ENCODE data around the gene PRR14.

The PRR14 gene

GRCh38 chr16:30657866-30658730, 7.3 kb downstream of the PRR14 start, which contains the start of gene FBRS:
TSS of gene FBRS (plus strand) at chr16:30658431. CDS start at chr16:30659519, 1,088 bp downstream.
- no peaks in the 10 kb centered on the region for H3K9me3 Mint-ChIP-seq
- peak within 1 kb of the TSS; percentile 98 for H3K27ac Mint-ChIP-seq (ENCODE audit: low read depth)
- H3K4me1 Mint-ChIP-seq: peaks cover 44% of the 10 kb centered on the region
- H3K36me3 Mint-ChIP-seq (ENCODE audit: insufficient read depth): peaks cover 55% of the 10 kb centered on the region
- peak; percentile 74 for ATAC-seq (replicated peaks; ENCODE audit: extremely low read depth, poor library complexity, severe bottlenecking)
- peak within 1 kb of the TSS; percentile 99 for H3K4me3 Mint-ChIP-seq
- peak; percentile 99 to 100 for DNase-seq (ENCODE audit: low spot score in 2 of 2)
- H3K27me3 Mint-ChIP-seq: no peaks in the 10 kb centered on the region

GRCh38 chr16:30658731-30659506, 8.2 kb downstream of the PRR14 start:
- H3K36me3 Mint-ChIP-seq (ENCODE audit: insufficient read depth): peaks cover 62% of the 10 kb centered on the region
- DNase-seq (ENCODE audit: low spot score in 2 of 2) (no peak), ATAC-seq (replicated peaks; ENCODE audit: extremely low read depth, poor library complexity, severe bottlenecking) (peak; percentile 21)
- H3K9me3 Mint-ChIP-seq: no peaks in the 10 kb centered on the region
- peak overlapping the region; percentile 99 for H3K4me3 Mint-ChIP-seq
- no peaks in the 10 kb centered on the region for H3K27me3 Mint-ChIP-seq
- H3K4me1 Mint-ChIP-seq: peaks cover 52% of the 10 kb centered on the region
- H3K27ac Mint-ChIP-seq (ENCODE audit: low read depth): peak overlapping the region; percentile 98

- Mint-ChIP-seq H3K9me3 (no peaks in the 10 kb centered on the region), H3K27ac (ENCODE audit: low read depth) (peak overlapping the region; percentile 91), H3K4me3 (peak overlapping the region; percentile 99), H3K36me3 (ENCODE audit: insufficient read depth) (peaks cover 61% of the 10 kb centered on the region), H3K27me3 (no peaks in the 10 kb centered on the region), H3K4me1 (peaks cover 52% of the 10 kb centered on the region)
- DNase-seq (ENCODE audit: low spot score in 2 of 2): peak in 1 of 2 donors; percentile 33
- no peak for ATAC-seq (replicated peaks; ENCODE audit: extremely low read depth, poor library complexity, severe bottlenecking)
Measured at GRCh38 chr16:30659507-30660423, 9.0 kb downstream of the PRR14 start.

- H3K36me3 Mint-ChIP-seq (ENCODE audit: insufficient read depth): peaks cover 67% of the 10 kb centered on the region
- peak overlapping the region; percentile 99 for H3K4me3 Mint-ChIP-seq
- H3K9me3 Mint-ChIP-seq: no peaks in the 10 kb centered on the region
- DNase-seq (ENCODE audit: low spot score in 2 of 2) (peak; percentile 47 to 71), ATAC-seq (replicated peaks; ENCODE audit: extremely low read depth, poor library complexity, severe bottlenecking) (no peak)
- no peaks in the 10 kb centered on the region for H3K27me3 Mint-ChIP-seq
- H3K4me1 Mint-ChIP-seq: peaks cover 52% of the 10 kb centered on the region
- peak overlapping the region; percentile 91 for H3K27ac Mint-ChIP-seq (ENCODE audit: low read depth)
Measured at GRCh38 chr16:30660424-30661261, 9.9 kb downstream of the PRR14 start.

GRCh38 chr16:30662449-30662848, 11.7 kb downstream of the PRR14 start:
- H3K27ac Mint-ChIP-seq (ENCODE audit: low read depth): peak overlapping the region; percentile 91
- DNase-seq (ENCODE audit: low spot score in 2 of 2): no peak
- no peak for ATAC-seq (replicated peaks; ENCODE audit: extremely low read depth, poor library complexity, severe bottlenecking)
- peak overlapping the region; percentile 99 for H3K4me3 Mint-ChIP-seq
- H3K4me1 Mint-ChIP-seq: peaks cover 47% of the 10 kb centered on the region
- no peaks in the 10 kb centered on the region for H3K9me3 Mint-ChIP-seq
- H3K27me3 Mint-ChIP-seq: no peaks in the 10 kb centered on the region
- peaks cover 73% of the 10 kb centered on the region for H3K36me3 Mint-ChIP-seq (ENCODE audit: insufficient read depth)

- DNase-seq (ENCODE audit: low spot score in 2 of 2): no peak
- Mint-ChIP-seq H3K27ac (ENCODE audit: low read depth) (peak overlapping the region; percentile 91), H3K4me1 (peaks cover 49% of the 10 kb centered on the region), H3K4me3 (peak overlapping the region; percentile 99), H3K9me3 (no peaks in the 10 kb centered on the region), H3K27me3 (no peaks in the 10 kb centered on the region), H3K36me3 (ENCODE audit: insufficient read depth) (peaks cover 76% of the 10 kb centered on the region)
- no peak for ATAC-seq (replicated peaks; ENCODE audit: extremely low read depth, poor library complexity, severe bottlenecking)
Measured at GRCh38 chr16:30663038-30663437, 12.3 kb downstream of the PRR14 start.

- Mint-ChIP-seq H3K27me3 (no peaks in the 10 kb centered on the region), H3K36me3 (ENCODE audit: insufficient read depth) (peaks cover 72% of the 10 kb centered on the region), H3K27ac (ENCODE audit: low read depth) (peak overlapping the region; percentile 91), H3K4me3 (peak overlapping the region; percentile 18), H3K9me3 (no peaks in the 10 kb centered on the region), H3K4me1 (peaks cover 44% of the 10 kb centered on the region)
- DNase-seq (ENCODE audit: low spot score in 2 of 2) (no peak), ATAC-seq (replicated peaks; ENCODE audit: extremely low read depth, poor library complexity, severe bottlenecking) (no peak)
Measured at GRCh38 chr16:30663820-30664219, 13.1 kb downstream of the PRR14 start.

- Mint-ChIP-seq H3K27ac (ENCODE audit: low read depth) (no peak overlapping the region), H3K4me3 (peak overlapping the region; percentile 6), H3K36me3 (ENCODE audit: insufficient read depth) (peaks cover 67% of the 10 kb centered on the region), H3K4me1 (peaks cover 43% of the 10 kb centered on the region), H3K9me3 (no peaks in the 10 kb centered on the region), H3K27me3 (no peaks in the 10 kb centered on the region)
- ATAC-seq (replicated peaks; ENCODE audit: extremely low read depth, poor library complexity, severe bottlenecking) (no peak), DNase-seq (ENCODE audit: low spot score in 2 of 2) (no peak)
Measured at GRCh38 chr16:30664616-30665109, 13.9 kb downstream of the PRR14 start.

GRCh38 chr16:30665155-30665829, 14.5 kb downstream of the PRR14 start:
- peak overlapping the region; percentile 6 for H3K4me3 Mint-ChIP-seq
- peaks cover 65% of the 10 kb centered on the region for H3K36me3 Mint-ChIP-seq (ENCODE audit: insufficient read depth)
- H3K4me1 Mint-ChIP-seq: peaks cover 42% of the 10 kb centered on the region
- peak overlapping the region; percentile 51 for H3K27ac Mint-ChIP-seq (ENCODE audit: low read depth)
- H3K9me3 Mint-ChIP-seq: no peaks in the 10 kb centered on the region
- ATAC-seq (replicated peaks; ENCODE audit: extremely low read depth, poor library complexity, severe bottlenecking): no peak
- no peak for DNase-seq (ENCODE audit: low spot score in 2 of 2)
- H3K27me3 Mint-ChIP-seq: no peaks in the 10 kb centered on the region

- H3K4me3 Mint-ChIP-seq: no peak overlapping the region
- peaks cover 37% of the 10 kb centered on the region for H3K4me1 Mint-ChIP-seq
- DNase-seq (ENCODE audit: low spot score in 2 of 2): no peak
- peak overlapping the region; percentile 51 for H3K27ac Mint-ChIP-seq (ENCODE audit: low read depth)
- ATAC-seq (replicated peaks; ENCODE audit: extremely low read depth, poor library complexity, severe bottlenecking): no peak
- H3K27me3 Mint-ChIP-seq: no peaks in the 10 kb centered on the region
- H3K9me3 Mint-ChIP-seq: no peaks in the 10 kb centered on the region
- peaks cover 64% of the 10 kb centered on the region for H3K36me3 Mint-ChIP-seq (ENCODE audit: insufficient read depth)
Measured at GRCh38 chr16:30665830-30666190, 15.1 kb downstream of the PRR14 start.

- no peak overlapping the region for H3K27ac Mint-ChIP-seq (ENCODE audit: low read depth)
- ATAC-seq (replicated peaks; ENCODE audit: extremely low read depth, poor library complexity, severe bottlenecking) (no peak), DNase-seq (ENCODE audit: low spot score in 2 of 2) (no peak)
- peaks cover 28% of the 10 kb centered on the region for H3K4me1 Mint-ChIP-seq
- no peak overlapping the region for H3K4me3 Mint-ChIP-seq
- peaks cover 59% of the 10 kb centered on the region for H3K36me3 Mint-ChIP-seq (ENCODE audit: insufficient read depth)
- H3K9me3 Mint-ChIP-seq: no peaks in the 10 kb centered on the region
- no peaks in the 10 kb centered on the region for H3K27me3 Mint-ChIP-seq
Measured at GRCh38 chr16:30666681-30667080, 15.9 kb downstream of the PRR14 start.

All from central memory CD8-positive, alpha-beta T cell (primary cell).